HEK293T (cell line): ENCODE measurements around the gene BCORL1.

Experiments
- CTCF ChIA-PET: fragments of 350-600 bp; formaldehyde crosslinking; extraction: SDS; loops from one replicate; lab custom pipeline; 2021; ENCODE audit warnings: antibody characterized with exemption, inconsistent platforms; lab: Yijun Ruan, JAX
- POLR2A ChIA-PET: fragments of 350-600 bp; formaldehyde crosslinking; extraction: SDS; loops from one replicate; lab custom pipeline; 2020; ENCODE audit warnings: antibody characterized with exemption, inconsistent platforms; lab: Yijun Ruan, JAX
- DNase-seq: peaks from one replicate; pipeline ENCODE4 v3.0.0; 2012; ENCODE audit warnings: mixed read lengths; ENCODE audit errors: extremely low spot score
- ARNT ChIP-seq: fragments of 450-650 bp; IDR thresholded peaks from 2 replicates; pipeline ENCODE4 v1.6.1; 2017; ENCODE audit warnings: mild to moderate bottlenecking
- BHLHE40 ChIP-seq: fragments of 450-650 bp; IDR thresholded peaks from 2 replicates; pipeline ENCODE4 v1.6.1; 2016; ENCODE audit warnings: mild to moderate bottlenecking, moderate library complexity, borderline replicate concordance
- CTBP1 ChIP-seq: fragments of 450-650 bp; IDR thresholded peaks from 2 replicates; pipeline ENCODE4 v1.6.1; 2016; ENCODE audit warnings: borderline replicate concordance
- ELF4 ChIP-seq: fragments of 450-650 bp; IDR thresholded peaks from 2 replicates; pipeline ENCODE4 v1.6.1; 2017; ENCODE audit warnings: antibody characterized with exemption
- FOXA1 ChIP-seq: fragments of 450-650 bp; IDR thresholded peaks from 2 replicates; pipeline ENCODE4 v1.6.1; 2016; ENCODE audit warnings: mild to moderate bottlenecking
- FOXK2 ChIP-seq: fragments of 450-650 bp; IDR thresholded peaks from 2 replicates; pipeline ENCODE4 v1.6.1; 2016; ENCODE audit warnings: mild to moderate bottlenecking
- FOXM1 ChIP-seq: fragments of 450-650 bp; IDR thresholded peaks from 2 replicates; pipeline ENCODE4 v1.6.1; 2017; ENCODE audit warnings: mild to moderate bottlenecking, borderline replicate concordance
- HDGF ChIP-seq: fragments of 450-650 bp; IDR thresholded peaks from 2 replicates; pipeline ENCODE4 v1.6.1; 2017; ENCODE audit warnings: antibody characterized with exemption, borderline replicate concordance
- L3MBTL2 ChIP-seq: fragments of 450-650 bp; conservative IDR thresholded peaks from 2 replicates; pipeline ENCODE4 v1.6.1; 2016; ENCODE audit warnings: mild to moderate bottlenecking
- LEF1 ChIP-seq: fragments of 450-650 bp; IDR thresholded peaks from 2 replicates; pipeline ENCODE4 v1.6.1; 2017; ENCODE audit warnings: mild to moderate bottlenecking, borderline replicate concordance
- NFRKB ChIP-seq: fragments of 450-650 bp; IDR thresholded peaks from 2 replicates; pipeline ENCODE4 v1.6.1; 2016; ENCODE audit warnings: mild to moderate bottlenecking, moderate library complexity
- SP1 ChIP-seq: fragments of 450-650 bp; IDR thresholded peaks from 2 replicates; pipeline ENCODE4 v1.6.1; 2017
- SUZ12 ChIP-seq: fragments of 450-650 bp; IDR thresholded peaks from 2 replicates; pipeline ENCODE4 v1.6.1; 2016; ENCODE audit warnings: mild to moderate bottlenecking
- TARDBP ChIP-seq: fragments of 450-650 bp; IDR thresholded peaks from 2 replicates; pipeline ENCODE4 v1.6.1; 2016
- ZNF384 ChIP-seq: fragments of 450-650 bp; IDR thresholded peaks from 2 replicates; pipeline ENCODE4 v1.6.1; 2016
- TF ChIP-seq, protein P1 (sequence below): fragments of 450-650 bp; IDR thresholded peaks from 2 replicates; pipeline ENCODE4 v1.6.1; 2016

Gene BCORL1

DNA sequence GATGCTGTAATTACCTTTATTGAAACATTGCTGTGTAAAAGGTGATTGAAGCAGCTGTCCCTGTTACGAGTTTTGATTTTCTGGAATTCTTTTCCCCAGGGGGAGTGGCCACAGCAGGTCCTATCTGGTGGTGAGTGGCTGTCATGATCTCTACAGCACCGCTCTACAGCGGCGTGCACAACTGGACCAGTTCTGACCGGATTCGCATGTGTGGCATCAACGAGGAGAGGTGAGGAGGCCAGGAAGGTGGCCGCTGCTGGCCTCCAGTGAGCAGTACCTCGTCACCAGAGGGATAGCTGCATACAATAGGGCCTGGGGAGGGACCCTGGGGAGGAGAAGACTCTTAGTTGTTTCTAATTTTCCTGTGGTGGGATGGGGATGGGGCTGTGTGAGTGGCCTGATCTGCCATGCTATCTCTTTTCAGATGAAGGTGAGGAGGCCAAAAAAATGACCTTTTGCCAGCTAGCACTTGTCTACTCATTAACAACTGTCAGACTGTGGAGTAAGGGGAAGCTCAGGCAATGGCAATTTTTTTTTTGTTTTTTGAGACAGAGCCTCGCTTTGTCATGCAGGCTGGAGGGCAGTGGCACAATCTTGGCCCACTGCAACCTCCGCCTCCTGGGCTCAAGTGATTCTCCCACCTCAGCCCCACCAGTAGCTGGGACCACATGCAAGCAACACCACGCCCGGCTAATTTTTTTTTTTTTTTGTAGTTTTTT, 22.8 kb downstream of the BCORL1 start:
- TF ChIP-seq NFRKB (no peak), FOXA1 (no peak), CTBP1 (no peak), SUZ12 (no peak), HDGF (no peak), FOXM1 (no peak), ELF4 (no peak), ZNF384 (no peak), ARNT (no peak)
- TF ChIP-seq, protein P1, sequence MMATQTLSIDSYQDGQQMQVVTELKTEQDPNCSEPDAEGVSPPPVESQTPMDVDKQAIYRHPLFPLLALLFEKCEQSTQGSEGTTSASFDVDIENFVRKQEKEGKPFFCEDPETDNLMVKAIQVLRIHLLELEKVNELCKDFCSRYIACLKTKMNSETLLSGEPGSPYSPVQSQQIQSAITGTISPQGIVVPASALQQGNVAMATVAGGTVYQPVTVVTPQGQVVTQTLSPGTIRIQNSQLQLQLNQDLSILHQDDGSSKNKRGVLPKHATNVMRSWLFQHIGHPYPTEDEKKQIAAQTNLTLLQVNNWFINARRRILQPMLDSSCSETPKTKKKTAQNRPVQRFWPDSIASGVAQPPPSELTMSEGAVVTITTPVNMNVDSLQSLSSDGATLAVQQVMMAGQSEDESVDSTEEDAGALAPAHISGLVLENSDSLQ = no peak
- no peak for DNase-seq
- ChIA-PET POLR2A (no interaction called here), CTCF (no interaction called here)

DNA sequence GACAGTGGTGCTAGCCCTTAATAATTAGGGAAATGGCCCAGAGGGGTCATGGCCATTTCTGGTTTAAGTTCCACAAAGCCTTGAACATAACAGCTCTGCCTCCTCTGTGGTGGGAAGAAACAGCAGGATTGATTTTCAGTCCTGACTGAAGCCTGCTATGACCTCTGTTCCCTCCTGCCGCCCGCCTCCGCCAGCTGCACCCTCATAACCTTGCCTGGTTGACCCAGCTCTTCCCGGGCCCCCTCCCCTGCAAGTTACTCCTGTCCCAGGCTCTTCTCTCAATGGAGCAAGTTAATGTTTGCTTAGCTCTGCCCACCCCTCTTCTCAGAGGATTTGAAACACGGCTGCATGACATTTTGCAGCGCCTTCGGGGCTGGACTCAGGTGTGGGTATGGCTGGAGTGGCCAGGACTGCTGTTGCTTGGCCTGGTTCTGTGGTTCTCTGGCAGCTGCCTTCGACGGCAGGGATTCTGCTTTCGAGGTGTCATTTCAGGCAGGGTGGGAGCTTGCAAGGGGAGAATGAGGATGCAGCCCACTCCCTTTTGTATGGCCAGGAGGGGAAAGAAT, 27.3 kb downstream of the BCORL1 start:
- DNase-seq = no peak
- ChIA-PET CTCF (no interaction called here), POLR2A (no interaction called here)
- TF ChIP-seq ZNF384 = no peak
- TF ChIP-seq, protein P1 = no peak
- TF ChIP-seq SP1 = no peak
- TF ChIP-seq ARNT = no peak
- no peak for TF ChIP-seq TARDBP
- TF ChIP-seq BHLHE40 = no peak
- no peak for TF ChIP-seq L3MBTL2
- no peak for TF ChIP-seq LEF1
- no peak for TF ChIP-seq FOXK2
- TF ChIP-seq FOXA1 = no peak
- no peak for TF ChIP-seq SUZ12
- TF ChIP-seq ELF4 = no peak
- no peak for TF ChIP-seq FOXM1

DNA sequence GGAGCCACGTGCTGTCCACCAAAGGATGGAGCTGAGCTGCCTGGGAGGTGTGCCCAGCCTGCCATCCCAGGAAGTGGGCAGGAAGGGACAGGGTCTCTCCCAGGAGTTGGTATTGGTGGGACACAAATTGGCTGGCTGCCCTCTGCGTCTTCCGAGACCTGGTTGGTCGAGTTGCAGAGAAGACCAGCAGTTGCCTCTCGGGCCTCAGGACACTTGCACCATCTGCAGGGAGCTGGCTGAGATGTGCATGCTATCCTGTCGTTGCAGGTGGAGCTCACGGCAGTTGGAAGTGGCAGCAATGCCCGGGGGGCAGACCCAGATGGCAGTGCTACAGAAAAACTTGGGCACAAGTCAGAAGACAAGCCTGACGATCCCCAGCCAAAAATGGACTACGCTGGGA, 30.2 kb downstream of the BCORL1 start:
- ChIA-PET POLR2A (no interaction called here), CTCF (no interaction called here)
- DNase-seq = no peak
- TF ChIP-seq CTBP1 = no peak
- TF ChIP-seq SP1 = no peak
- TF ChIP-seq LEF1 = no peak
- TF ChIP-seq L3MBTL2 = no peak
- TF ChIP-seq NFRKB = no peak
- TF ChIP-seq FOXM1 = no peak
- no peak for TF ChIP-seq FOXK2
- TF ChIP-seq, protein P1 = no peak
- TF ChIP-seq ZNF384 = no peak

DNA sequence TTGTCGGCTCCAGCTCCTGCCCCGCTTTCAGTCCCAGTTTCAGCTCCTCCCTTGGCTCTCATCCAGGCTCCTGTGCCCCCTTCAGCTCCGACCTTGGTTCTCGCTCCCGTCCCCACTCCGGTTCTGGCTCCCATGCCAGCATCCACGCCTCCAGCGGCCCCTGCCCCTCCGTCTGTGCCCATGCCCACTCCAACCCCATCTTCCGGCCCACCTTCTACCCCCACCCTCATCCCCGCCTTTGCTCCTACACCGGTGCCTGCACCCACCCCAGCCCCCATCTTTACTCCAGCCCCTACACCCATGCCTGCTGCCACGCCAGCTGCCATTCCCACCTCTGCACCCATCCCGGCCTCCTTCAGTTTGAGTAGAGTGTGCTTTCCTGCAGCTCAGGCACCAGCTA, 31.2 kb downstream of the BCORL1 start:
- TF ChIP-seq, protein P1 = no peak
- TF ChIP-seq SP1 (no peak), L3MBTL2 (no peak), HDGF (no peak), SUZ12 (no peak), CTBP1 (no peak)
- ChIA-PET POLR2A (no interaction called here), CTCF (no interaction called here)
- no peak for DNase-seq

DNA sequence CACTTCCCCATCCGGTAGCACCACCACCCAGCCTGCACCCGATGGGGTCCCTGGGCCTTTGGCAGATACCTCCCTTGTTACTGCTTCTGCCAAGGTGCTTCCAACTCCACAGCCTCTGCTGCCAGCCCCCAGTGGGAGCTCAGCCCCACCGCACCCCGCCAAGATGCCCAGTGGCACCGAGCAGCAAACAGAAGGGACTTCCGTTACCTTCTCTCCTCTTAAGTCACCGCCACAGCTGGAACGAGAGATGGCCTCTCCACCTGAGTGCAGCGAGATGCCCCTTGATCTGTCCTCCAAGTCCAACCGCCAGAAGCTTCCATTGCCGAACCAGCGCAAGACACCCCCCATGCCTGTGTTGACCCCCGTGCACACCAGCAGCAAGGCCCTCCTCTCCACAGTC, 31.9 kb downstream of the BCORL1 start:
- DNase-seq = no peak
- POLR2A ChIA-PET = no interaction called here
- CTCF ChIA-PET = no interaction called here
- no peak for TF ChIP-seq ELF4
- no peak for TF ChIP-seq CTBP1
- no peak for TF ChIP-seq FOXA1

DNA sequence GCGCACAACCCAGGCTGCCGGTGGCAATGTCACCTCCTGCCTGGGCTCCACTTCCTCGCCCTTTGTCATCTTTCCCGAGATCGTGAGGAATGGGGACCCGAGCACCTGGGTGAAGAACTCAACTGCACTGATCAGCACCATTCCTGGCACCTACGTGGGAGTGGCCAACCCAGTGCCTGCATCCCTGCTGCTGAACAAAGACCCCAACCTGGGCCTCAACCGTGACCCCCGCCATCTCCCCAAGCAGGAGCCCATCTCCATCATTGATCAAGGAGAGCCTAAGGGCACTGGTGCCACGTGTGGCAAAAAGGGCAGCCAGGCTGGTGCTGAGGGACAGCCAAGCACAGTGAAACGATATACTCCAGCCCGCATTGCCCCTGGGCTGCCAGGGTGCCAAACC, 32.3 kb downstream of the BCORL1 start:
- no peak for DNase-seq
- ChIA-PET POLR2A (no interaction called here), CTCF (no interaction called here)
- TF ChIP-seq TARDBP (no peak), ELF4 (no peak), BHLHE40 (no peak), HDGF (no peak), LEF1 (no peak), SP1 (no peak), CTBP1 (no peak), NFRKB (no peak), FOXM1 (no peak), FOXA1 (no peak), ARNT (no peak), ZNF384 (no peak), L3MBTL2 (no peak), SUZ12 (no peak)
